GM23248 (cell line): ENCODE data around the gene DOCK10.

ENCODE experiments used
- EZH2 ChIP-seq: fragments of 200-600 bp; sonication (generic); IDR thresholded peaks from 2 replicates; pipeline ENCODE4 v1.6.1; 2018; ENCODE audit warnings: antibody characterized with exemption, mild to moderate bottlenecking; ENCODE audit not compliant: insufficient read depth, poor library complexity, severe bottlenecking
- EZH2phosphoT487 ChIP-seq: fragments of 200-600 bp; sonication (generic); IDR thresholded peaks from 2 replicates; pipeline ENCODE4 v1.6.1; 2018; ENCODE audit warnings: antibody characterized with exemption, moderate library complexity, mild to moderate bottlenecking, low read depth; ENCODE audit not compliant: insufficient read depth

- TF ChIP-seq EZH2, result no peak
- TF ChIP-seq EZH2phosphoT487, result no peak
Measured at GRCh38 chr2:224934526-224935188, 107.6 kb downstream of the DOCK10 start.
